ENCODE results near the gene EEF1AKMT3.

The EEF1AKMT3 gene

GRCh38 chr12:57783466-57783801, 11.0 kb downstream of the EEF1AKMT3 start:
- H3K36me3 ChIP-seq, result peaks cover 53% of the 10 kb centered on the region
- TF ChIP-seq, protein P1, sequence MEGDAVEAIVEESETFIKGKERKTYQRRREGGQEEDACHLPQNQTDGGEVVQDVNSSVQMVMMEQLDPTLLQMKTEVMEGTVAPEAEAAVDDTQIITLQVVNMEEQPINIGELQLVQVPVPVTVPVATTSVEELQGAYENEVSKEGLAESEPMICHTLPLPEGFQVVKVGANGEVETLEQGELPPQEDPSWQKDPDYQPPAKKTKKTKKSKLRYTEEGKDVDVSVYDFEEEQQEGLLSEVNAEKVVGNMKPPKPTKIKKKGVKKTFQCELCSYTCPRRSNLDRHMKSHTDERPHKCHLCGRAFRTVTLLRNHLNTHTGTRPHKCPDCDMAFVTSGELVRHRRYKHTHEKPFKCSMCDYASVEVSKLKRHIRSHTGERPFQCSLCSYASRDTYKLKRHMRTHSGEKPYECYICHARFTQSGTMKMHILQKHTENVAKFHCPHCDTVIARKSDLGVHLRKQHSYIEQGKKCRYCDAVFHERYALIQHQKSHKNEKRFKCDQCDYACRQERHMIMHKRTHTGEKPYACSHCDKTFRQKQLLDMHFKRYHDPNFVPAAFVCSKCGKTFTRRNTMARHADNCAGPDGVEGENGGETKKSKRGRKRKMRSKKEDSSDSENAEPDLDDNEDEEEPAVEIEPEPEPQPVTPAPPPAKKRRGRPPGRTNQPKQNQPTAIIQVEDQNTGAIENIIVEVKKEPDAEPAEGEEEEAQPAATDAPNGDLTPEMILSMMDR (IDR thresholded peaks at IDR 0.05; ENCODE audit: low read depth, low read length), result no peak
- H3K27ac ChIP-seq, result no peak overlapping the region
- DNase-seq, result no peak
- H3K4me3 ChIP-seq (ENCODE audit: low read depth, low read length), result peak overlapping the region; percentile 93
- H3K9me3 ChIP-seq (ENCODE audit: severe bottlenecking), result no peaks in the 10 kb centered on the region
- H3K27me3 ChIP-seq (ENCODE audit: insufficient read depth, low read depth, severe bottlenecking), result no peaks in the 10 kb centered on the region

DNA sequence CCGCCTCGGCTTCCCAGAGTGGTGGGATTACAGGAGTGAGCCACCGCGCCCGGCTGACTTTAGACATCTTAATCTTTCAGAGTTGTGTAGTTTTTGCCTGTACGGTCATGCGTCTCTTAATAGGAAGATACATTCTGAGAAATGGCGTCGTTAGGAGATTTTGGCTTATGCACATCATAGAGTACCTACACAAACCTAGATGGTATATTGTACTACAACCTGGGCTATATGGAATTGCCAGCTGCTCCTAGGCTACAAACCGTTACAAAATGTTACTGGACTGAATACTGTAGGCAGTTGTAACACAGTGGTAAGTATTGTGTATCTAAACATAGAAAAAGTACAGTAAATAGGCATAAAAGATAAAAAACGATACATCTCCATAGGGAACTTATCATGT, 11.4 kb downstream of the EEF1AKMT3 start:
- Histone ChIP-seq H3K27ac (no peak overlapping the region), H3K27me3 (ENCODE audit: insufficient read depth, low read depth, severe bottlenecking) (no peaks in the 10 kb centered on the region), H3K9me3 (ENCODE audit: severe bottlenecking) (no peaks in the 10 kb centered on the region), H3K36me3 (peaks cover 55% of the 10 kb centered on the region), H3K4me3 (ENCODE audit: low read depth, low read length) (no peak overlapping the region)
- no peak for DNase-seq
- TF ChIP-seq, protein P1 (IDR thresholded peaks at IDR 0.05; ENCODE audit: low read depth, low read length), result no peak

GRCh38 chr12:57793920-57794319, 21.5 kb downstream of the EEF1AKMT3 start:
- Histone ChIP-seq H3K9me3 (ENCODE audit: severe bottlenecking) (no peaks in the 10 kb centered on the region), H3K27ac (no peak overlapping the region), H3K4me3 (ENCODE audit: low read depth, low read length) (no peak overlapping the region), H3K36me3 (peaks cover 64% of the 10 kb centered on the region), H3K27me3 (ENCODE audit: insufficient read depth, low read depth, severe bottlenecking) (no peaks in the 10 kb centered on the region)
- no peak for DNase-seq
- TF ChIP-seq, protein P1 (IDR thresholded peaks at IDR 0.05; ENCODE audit: low read depth, low read length), result no peak

- Histone ChIP-seq H3K27ac (no peak overlapping the region), H3K36me3 (peaks cover 53% of the 10 kb centered on the region)
- no peak for DNase-seq
Observed at GRCh38 chr12:57795354-57795753, 22.9 kb downstream of the EEF1AKMT3 start.

DNA sequence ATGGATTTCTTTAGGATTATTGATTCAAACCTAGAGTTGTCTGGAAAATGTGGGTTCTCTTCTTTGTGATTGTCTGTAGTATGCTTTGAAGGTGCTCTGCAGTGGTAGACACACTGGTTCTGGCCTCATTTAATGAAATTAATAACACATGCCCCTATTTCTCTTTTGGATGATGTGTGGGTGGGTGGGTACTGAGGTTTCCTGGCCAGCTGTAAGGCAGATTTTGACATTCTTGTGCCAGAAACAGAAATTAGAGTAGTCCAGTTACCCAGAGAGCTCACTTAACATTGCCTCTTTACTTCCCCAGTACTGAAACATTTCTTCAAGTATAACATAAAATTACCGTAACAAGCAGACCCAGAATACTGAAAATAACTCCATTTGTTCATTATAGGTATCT, 24.6 kb downstream of the EEF1AKMT3 start:
- DNase-seq, result no peak
- H3K27me3 ChIP-seq (ENCODE audit: insufficient read depth, low read depth, severe bottlenecking), result no peaks in the 10 kb centered on the region
- TF ChIP-seq, protein P1 (IDR thresholded peaks at IDR 0.05; ENCODE audit: low read depth, low read length), result no peak
- no peak overlapping the region for H3K4me3 ChIP-seq (ENCODE audit: low read depth, low read length)
- no peak overlapping the region for H3K27ac ChIP-seq
- H3K9me3 ChIP-seq (ENCODE audit: severe bottlenecking), result no peaks in the 10 kb centered on the region
- H3K36me3 ChIP-seq, result peaks cover 46% of the 10 kb centered on the region

More at GRCh38 chr12:57795354-57795753, 22.9 kb downstream of the EEF1AKMT3 start:
- no peaks in the 10 kb centered on the region for H3K27me3 ChIP-seq (ENCODE audit: insufficient read depth, low read depth, severe bottlenecking)
- TF ChIP-seq, protein P1 (IDR thresholded peaks at IDR 0.05; ENCODE audit: low read depth, low read length), result no peak
- no peak overlapping the region for H3K4me3 ChIP-seq (ENCODE audit: low read depth, low read length)
- H3K9me3 ChIP-seq (ENCODE audit: severe bottlenecking), result no peaks in the 10 kb centered on the region

GRCh38 chr12:57797933-57798332, 25.5 kb downstream of the EEF1AKMT3 start:
- H3K27ac ChIP-seq, result no peak overlapping the region
- H3K27me3 ChIP-seq (ENCODE audit: insufficient read depth, low read depth, severe bottlenecking), result no peaks in the 10 kb centered on the region
- peaks cover 48% of the 10 kb centered on the region for H3K36me3 ChIP-seq
- H3K9me3 ChIP-seq (ENCODE audit: severe bottlenecking), result no peaks in the 10 kb centered on the region
- H3K4me3 ChIP-seq (ENCODE audit: low read depth, low read length), result no peak overlapping the region
- TF ChIP-seq, protein P1 (IDR thresholded peaks at IDR 0.05; ENCODE audit: low read depth, low read length), result no peak
- DNase-seq, result no peak
